Measurements from ENCODE around the gene KRTAP4-3.

DNA sequence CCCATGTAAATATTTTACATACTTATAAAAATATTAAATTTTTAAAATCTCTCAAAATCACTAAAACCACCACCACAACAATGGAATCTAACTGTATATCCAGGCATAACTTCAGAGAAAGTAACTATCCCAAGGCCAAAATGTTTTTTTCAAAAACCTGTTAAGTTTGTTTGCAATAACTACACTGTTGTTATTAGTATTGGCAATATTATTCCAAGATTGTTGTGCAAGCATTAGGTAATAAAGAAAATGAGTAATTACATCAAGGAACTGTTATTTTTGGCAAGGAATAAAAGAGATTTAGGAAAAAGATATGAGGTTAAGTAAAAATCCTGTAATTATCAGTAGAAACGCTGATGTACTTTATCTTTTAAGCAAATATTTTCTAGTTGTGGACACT, 40.6 kb downstream of the KRTAP4-3 start:
- TF ChIP-seq, protein P1, sequence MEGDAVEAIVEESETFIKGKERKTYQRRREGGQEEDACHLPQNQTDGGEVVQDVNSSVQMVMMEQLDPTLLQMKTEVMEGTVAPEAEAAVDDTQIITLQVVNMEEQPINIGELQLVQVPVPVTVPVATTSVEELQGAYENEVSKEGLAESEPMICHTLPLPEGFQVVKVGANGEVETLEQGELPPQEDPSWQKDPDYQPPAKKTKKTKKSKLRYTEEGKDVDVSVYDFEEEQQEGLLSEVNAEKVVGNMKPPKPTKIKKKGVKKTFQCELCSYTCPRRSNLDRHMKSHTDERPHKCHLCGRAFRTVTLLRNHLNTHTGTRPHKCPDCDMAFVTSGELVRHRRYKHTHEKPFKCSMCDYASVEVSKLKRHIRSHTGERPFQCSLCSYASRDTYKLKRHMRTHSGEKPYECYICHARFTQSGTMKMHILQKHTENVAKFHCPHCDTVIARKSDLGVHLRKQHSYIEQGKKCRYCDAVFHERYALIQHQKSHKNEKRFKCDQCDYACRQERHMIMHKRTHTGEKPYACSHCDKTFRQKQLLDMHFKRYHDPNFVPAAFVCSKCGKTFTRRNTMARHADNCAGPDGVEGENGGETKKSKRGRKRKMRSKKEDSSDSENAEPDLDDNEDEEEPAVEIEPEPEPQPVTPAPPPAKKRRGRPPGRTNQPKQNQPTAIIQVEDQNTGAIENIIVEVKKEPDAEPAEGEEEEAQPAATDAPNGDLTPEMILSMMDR (IDR thresholded peaks at IDR 0.05): no peak
- TF ChIP-seq, protein P2, sequence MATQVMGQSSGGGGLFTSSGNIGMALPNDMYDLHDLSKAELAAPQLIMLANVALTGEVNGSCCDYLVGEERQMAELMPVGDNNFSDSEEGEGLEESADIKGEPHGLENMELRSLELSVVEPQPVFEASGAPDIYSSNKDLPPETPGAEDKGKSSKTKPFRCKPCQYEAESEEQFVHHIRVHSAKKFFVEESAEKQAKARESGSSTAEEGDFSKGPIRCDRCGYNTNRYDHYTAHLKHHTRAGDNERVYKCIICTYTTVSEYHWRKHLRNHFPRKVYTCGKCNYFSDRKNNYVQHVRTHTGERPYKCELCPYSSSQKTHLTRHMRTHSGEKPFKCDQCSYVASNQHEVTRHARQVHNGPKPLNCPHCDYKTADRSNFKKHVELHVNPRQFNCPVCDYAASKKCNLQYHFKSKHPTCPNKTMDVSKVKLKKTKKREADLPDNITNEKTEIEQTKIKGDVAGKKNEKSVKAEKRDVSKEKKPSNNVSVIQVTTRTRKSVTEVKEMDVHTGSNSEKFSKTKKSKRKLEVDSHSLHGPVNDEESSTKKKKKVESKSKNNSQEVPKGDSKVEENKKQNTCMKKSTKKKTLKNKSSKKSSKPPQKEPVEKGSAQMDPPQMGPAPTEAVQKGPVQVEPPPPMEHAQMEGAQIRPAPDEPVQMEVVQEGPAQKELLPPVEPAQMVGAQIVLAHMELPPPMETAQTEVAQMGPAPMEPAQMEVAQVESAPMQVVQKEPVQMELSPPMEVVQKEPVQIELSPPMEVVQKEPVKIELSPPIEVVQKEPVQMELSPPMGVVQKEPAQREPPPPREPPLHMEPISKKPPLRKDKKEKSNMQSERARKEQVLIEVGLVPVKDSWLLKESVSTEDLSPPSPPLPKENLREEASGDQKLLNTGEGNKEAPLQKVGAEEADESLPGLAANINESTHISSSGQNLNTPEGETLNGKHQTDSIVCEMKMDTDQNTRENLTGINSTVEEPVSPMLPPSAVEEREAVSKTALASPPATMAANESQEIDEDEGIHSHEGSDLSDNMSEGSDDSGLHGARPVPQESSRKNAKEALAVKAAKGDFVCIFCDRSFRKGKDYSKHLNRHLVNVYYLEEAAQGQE (IDR thresholded peaks at IDR 0.05; ENCODE audit: insufficient read depth in 1 of 2, low read depth in 2 of 2, low read length in 1 of 2): no peak
- TF ChIP-seq TCF7L2 (IDR thresholded peaks at IDR 0.05; ENCODE audit: low read depth, low read length) (no peak), POLR2AphosphoS5 (IDR thresholded peaks at IDR 0.05; ENCODE audit: low read depth, low read length) (no peak), SIN3A (IDR thresholded peaks at IDR 0.05; ENCODE audit: borderline replicate concordance, insufficient read depth, low read depth, low read length) (no peak)
